Fibroblast of skin of left quadriceps (primary cell): ENCODE results near the gene SRSF3.
"Not testable (repeated sequence)": the region's sequence is repeated elsewhere in the genome, so short reads cannot be mapped to it uniquely, and the experiment has no call there.

ENCODE experiments used
- DNase-seq, 2 experiments: peaks; one replicate each; pipeline ENCODE4 v3.0.0-alpha.2; 2013; ENCODE audit warnings: low read depth in 2 of 2

Gene SRSF3

DNA sequence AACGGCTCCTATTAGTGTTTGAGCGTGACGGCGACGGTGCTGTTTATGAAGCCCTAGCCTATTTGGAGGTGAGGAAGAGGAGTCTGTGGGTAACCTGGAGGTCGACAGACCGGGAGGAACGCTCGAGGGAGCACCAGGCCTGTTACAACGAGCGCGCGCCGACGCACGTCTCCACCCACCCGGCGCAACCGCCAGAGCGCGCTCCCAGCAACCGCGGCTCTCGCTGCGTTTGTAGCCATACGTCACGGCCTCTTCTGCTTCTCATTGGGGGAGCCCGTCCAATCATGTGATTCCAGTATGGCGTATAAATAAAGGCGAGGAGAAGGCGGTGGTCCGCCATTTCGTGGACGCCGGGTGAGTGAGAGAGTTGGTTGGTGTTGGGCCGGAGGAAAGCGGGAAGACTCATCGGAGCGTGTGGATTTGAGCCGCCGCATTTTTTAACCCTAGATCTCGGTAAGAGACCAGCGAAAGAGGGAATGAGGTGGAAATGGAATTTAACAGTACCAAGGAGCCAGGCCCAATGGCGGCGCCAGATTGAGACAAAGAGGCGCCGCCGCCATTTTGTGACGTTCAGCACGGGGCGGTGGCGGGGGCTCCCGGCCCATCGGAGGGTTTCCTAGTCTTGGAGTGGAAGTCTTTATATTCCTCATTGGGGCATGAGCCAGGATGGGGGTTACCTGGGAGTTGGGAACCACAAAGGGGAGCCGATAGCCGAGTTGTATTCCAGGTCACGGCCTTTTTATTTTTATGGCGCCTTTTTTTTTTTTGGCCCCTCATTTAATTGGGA lies at the start of gene SRSF3:
Gene SRSF3 (plus strand): TSS at position 334 of the 787 bp plus-strand sequence. CDS start 2,401 bp downstream, outside the sequence.
- DNase-seq: peak; percentile 95

DNA sequence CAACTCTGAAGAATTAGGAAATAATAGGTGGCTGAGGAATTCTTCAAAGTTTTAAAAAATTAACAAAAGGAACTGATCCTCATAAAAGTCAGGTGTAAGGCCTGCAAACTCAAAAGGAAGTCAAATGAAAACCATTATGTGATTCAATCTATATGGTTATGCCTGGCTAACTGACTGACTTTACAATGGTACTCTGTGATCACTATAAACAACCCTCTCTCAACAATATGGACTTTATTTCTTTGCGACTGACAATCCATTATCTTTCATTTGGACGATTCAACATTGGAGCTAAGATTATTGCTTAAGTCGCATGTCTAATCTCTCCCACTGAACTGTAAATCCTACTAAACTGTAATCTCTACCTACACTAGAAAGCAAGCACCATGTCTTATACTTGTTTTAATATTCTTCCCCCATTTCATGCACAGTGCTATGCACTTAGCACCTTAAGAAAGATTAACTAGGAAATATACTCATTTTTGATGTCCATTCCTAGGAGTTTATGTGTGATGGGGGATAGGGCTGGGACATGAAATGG lies 48.3 kb upstream of the SRSF3 start:
- DNase-seq: no peak

DNA sequence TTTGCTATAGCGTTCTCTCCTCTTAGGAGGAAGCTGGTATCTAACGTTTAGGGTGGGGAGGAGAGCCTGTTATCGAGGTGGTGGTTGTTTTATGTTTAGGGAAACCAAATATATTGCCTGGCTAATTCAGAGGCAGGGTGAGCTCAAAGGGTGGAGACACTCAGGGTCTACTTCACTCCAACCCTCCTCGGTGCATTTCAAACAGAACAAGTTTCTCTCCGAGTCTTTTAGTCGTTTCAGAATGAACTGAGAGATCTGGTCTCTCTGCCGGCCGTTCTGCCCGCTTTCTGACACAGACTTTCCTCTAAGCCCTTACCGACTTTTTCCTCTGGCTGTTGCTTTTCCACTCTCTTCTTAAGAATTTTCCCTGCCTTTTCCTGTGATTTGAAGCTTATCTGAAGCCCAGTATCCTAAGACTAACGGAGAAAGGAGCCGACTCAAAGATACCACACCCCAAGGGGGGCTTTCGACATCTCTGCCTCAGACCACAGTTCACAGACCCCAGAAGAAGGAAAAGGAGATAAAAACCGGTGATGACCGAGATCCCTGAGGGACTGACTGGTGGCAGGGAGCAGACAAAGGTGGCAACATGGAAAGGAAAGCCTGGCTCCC lies 47.7 kb upstream of the SRSF3 start:
- DNase-seq: no peak

DNA sequence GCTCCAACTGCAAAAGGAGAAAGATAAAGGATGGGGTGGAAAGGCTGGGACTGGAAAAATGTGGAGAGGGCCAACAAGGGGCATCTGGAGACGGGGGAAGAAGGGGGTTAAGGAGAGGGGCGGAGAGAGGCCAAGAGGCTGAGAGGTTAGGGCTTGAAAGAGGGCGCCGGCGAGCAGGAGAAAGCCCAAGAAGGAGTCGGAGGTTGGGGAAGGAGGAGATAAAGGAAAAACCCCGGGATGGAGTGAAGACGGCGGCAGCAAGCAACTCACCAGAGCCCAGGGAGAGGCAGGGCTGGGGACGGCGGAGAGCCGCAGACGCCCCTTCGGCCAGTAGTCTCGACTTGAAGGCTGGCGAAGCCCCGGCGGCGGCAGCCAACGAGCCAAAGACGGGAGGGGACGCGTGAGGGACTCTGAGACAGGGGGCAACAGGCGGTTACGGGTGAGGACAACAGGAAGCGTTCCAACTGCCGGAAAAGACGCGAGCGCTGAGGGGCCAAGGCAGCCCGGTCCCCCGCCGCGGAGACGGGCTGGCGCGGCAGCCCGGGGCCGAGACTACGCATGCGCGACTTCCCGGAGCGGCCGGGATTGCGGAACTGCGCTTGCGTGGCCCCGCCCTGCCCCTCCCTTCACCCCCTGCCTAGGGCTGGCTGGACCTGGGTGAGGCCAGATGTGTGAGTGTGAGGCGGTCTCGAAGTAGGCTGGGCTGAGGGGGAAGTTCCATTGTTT lies 47.1 kb upstream of the SRSF3 start, which contains the start of gene STK38:
Gene STK38 (minus strand): TSS at position 560 of the 726 bp plus-strand sequence. CDS start 7,277 bp downstream, outside the sequence.
- DNase-seq: peak; percentile 75 to 76

DNA sequence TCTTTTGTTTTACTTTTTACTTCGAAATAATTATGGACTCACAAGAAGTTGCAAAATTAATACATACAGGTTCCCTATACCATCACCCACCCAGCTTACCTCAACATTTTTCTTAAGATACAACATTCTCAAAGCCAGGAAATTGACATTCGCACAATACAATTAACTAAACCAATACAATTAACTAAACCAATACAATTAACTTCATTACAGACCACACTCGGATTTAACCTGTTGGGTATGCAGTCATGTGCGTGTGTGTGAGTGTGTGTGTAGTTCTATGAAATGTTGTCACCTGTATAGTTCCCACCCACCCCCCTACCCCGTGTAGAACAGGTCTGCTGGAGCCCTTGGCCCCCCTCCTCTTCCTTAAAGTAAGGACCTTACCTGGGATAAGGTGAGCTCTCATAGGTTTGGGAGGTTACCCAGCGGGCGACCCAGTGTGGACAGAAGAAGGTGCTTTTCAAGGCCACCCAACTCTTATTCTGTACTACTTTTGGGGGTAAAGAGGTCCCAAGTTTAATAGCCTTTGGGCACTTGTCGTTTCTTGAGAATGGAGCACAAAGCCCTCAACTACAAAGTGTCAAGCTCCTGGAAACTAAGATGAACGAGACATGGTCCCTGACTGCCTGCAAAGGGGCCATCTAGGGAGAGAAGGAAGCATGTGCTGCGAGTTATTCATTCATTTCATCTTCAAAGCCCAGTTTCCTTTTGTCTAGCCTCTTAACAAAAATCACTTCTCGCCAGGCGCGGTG lies 46.3 kb upstream of the SRSF3 start:
- DNase-seq: no peak

DNA sequence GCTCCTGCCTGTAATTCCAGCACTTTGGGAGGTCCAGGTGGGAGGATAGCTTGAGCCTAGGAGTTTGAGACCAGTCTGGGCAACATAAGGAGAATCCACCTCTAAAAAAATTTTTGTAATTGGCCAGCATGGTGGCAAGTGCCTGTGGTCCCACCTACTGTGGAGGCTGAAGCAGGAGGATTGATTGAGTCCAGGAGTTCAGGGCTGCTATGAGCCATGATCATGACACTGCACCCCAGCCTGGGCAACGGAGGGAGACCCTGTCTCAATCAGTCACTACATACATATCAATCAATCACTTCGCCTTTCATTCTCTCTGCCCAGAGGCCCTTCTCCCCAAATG lies 45.8 kb upstream of the SRSF3 start:
- no peak for DNase-seq

DNA sequence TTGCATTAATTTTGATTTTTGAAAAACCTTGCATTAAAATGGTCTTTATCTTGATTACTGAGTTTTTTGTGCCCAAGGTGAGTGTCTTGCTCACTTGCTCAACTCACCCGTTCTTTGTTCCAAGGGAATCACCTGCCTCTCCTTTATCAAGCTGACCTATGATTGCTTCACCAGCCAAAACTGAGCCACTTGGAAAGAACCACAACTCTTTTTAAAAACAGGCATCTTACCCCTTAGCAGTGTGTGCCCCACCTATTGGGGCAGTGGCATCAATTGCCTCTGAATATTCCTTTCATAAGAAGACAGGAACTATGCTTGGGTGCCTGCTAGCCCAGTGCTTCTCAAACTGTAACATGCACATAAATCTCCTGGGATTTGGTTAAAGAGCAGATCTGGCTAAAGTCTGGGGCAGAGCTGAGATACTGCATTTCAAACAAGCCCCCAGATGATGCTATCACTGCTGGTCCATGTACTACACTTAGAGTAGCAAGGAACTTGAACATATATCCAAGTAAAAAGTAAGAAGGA lies 43.6 kb upstream of the SRSF3 start:
- no peak for DNase-seq

DNA sequence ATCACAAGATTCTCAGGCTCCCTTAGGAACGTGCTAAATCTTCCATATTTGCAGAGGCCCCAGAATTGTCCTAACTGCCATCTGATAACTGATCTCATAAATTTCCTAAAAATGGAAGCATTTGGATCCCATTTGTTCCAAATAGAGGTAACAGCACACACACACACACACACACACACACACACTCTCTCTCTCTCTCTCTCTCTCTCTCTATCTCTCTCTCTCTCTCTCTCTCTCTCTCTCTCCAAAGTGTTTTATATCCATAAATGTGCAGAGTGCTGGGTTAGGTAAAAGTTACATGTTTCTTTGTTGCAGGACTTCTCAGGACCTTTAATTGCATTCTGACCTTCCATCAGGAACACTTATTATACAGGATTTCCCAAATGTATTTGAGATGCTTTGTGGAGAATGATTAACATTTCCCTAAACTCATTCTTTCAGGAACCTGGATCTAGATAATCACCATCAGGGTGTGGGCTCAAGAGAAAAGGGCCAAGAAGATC lies 38.4 kb upstream of the SRSF3 start:
- no peak for DNase-seq

DNA sequence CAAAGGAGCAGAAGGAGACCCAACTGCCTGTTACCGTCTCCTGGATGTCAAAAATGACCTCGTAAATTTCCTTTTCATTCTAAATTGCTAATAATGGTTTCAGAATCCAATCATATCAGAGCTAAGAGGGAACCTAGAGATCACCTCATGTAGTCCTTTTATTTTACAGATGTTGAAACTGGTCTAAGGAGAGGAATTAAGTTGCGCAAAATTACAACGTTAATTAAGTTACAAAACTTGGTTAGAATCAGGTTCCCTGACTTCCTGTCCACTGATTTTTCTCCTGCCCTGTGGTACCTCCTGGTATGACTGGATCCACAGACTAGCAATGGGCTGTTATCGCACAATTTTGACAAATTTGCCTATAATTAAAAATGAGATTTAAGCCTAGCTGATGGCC lies 37.9 kb upstream of the SRSF3 start:
- DNase-seq: no peak

DNA sequence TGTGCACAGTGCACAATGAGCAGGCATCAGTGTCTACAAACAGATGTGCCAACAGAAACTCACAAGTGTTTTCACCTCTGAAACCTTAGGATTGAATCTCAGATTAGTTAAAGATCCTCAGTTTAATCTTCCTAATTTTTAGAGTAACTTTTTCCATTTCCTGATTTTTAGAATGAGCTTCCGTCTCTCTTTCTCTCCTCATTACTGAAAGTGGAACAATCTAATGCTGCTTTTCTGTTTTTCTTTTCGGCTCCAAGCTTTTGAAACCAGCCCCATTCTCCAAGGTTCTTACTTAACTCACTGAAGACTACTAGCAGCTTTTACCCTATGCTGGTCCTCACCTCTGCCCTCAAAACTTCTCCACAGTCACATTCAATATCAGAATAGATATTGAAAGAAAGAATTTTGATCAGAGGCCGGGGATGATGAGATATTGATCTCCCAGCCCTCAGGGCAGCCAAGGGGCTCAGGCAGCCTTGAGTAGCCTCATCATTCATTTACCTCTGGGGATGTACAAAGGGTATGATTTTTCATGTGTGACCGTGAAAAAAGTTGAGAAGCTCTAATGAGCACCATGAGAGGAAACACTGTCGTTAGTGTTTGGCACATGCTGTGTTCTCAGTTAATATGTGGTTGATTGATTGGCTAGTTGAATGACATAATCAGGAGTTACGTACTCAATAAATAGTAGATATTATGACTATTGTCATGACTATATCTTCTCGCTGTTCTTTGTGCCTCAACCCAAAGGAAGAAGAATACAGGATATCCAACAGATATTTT lies 35.0 kb upstream of the SRSF3 start:
- DNase-seq: no peak

DNA sequence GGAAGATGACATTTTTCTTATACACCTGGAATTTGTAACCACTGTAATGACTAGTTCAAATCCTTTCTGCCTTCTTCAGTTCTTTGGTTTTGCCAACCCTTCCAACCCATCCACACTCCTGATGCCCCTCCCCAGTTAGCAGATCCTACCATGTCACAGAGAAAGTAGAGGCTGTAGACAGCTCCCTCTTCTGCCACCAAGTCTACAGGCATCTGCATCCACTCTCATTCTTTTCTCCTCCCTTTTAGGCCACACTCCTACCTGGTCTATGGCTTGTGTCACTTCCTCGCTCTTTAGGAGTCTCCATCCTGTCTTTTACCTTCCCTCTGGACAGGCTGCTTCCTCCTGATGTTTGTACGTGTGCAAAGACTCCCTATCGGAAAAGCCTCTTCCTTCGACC lies 33.3 kb upstream of the SRSF3 start:
- no peak for DNase-seq

DNA sequence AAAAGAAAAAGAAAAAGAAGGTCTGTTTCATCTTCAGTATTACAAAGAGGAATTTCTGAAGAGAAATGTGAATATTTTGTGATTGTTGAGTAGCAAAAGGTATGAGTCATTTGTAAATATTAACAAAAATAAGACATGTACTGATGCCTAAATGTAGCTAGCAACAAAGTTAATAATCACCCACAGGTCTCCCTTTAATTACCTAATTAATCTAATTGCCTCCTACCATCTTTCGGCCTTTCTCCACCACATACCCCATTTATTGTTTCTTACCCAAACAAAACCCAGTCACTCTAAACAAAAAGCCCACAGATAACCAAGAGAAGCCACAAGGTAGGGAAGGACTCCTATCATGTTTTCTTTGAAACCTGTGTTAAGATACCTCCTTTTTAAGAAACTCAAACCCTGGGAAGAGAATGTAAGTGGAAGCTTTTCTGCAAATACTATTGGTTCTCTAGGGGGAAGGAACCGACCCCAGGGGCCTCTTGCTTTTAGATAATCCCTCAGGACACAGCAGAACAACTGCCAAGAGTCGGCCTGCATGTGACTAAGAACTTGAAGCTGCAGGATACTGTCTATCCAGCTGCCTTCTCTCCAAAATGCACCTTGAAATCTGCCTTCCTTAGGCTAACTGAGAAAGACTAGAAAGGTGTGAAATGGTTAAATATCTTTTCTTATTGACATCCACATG lies 30.8 kb upstream of the SRSF3 start:
- DNase-seq: no peak

DNA sequence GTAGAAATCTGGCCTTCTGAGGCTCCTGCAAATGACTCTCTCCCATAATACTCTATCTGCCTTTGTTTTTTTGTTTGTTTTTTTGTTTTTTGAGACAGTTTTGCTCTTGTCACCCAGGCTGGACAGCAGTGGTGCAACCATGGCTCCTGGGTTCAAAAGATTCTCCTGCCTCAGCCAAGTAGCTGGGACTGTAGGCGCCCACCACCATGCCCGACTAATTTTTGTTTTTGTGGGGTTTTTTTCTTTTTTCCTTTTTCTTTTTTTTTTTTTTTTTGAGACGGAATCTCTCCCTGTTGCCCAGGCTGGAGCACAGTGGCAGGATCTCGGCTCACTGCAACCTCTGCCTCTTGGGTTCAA lies 30.3 kb upstream of the SRSF3 start:
- no peak for DNase-seq

DNA sequence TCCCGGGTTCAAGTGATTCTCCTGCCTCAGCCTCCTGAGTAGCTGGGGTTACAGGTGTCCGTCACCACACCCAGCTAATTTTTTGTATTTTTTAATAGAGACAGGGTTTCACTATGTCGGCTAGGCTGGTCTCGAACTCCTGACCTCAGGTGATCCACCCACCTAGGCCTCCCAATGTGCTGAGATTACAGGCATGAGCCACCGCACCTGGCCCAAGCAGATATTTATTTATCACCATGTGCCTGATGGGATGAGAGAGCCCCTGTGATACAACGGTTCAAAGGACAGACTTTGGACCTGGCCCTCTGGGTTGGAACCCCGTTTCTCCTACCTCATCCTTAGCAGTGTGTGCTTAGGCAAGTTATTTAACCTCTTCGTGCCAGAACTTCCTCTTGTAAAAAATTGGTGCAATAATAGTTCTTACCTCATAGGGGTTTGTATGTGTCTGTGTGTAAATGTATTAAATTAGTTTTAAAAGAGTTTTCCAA lies 27.7 kb upstream of the SRSF3 start:
- DNase-seq: no peak

DNA sequence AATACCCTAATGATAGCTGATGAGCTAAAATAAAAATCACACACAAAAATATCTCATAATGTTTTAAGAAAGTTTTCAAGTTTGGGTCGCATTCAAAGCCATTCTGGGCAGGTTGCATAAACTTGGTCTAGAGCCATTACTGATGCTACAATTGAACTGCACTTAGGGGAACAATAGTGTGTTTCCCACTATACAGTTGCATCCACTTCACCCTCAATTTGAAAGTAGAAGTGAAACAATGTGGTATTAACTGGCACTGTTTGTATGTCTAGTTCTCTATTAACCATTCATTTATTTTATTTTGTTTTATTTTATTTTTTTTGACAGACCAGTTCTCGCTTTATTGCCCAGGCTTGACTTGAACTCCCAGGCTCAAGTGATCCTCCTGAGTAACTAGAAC lies 23.9 kb upstream of the SRSF3 start:
- no peak for DNase-seq

DNA sequence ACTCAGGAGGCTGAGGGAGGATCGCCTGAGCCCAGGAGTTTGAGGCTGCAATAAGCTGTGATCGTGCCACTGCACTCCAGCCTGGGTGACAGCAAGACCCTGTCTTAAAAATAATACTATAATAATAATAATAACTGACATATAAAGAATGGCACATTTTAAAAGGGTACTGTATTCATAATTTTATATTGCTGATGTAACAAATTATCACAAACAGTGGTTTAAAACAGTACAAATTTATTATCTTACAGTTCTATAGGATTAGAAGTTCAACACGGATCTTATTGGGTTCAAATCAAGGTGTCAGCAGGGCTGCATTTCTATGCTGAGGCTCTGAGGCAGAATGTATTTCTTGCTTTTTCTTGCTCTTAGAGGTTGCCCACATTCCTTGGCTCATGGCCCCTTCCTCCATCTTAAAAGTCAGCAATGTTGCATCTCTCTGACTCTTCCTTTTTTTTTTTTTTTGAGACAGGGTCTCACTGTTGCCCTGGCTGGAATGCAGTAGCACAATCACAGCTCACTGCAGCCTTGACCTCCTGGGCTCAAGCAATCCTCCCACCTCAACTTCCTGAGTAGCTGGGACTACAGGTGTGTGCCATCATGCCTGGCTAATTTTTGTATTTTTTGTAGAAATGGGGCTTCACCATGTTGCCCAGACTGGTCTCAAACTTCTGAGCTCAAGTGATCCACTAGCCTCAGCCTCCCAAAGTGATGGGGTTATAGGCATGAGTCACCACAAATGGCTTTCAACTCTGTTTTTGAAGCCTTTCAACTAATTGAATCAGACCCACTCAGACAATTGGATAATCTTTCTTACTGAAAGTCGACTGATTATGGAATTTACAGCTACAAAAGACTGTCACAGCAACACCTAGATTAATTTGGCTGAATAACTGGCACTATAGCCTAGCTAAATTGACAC lies 22.8 kb upstream of the SRSF3 start:
- DNase-seq: no peak

DNA sequence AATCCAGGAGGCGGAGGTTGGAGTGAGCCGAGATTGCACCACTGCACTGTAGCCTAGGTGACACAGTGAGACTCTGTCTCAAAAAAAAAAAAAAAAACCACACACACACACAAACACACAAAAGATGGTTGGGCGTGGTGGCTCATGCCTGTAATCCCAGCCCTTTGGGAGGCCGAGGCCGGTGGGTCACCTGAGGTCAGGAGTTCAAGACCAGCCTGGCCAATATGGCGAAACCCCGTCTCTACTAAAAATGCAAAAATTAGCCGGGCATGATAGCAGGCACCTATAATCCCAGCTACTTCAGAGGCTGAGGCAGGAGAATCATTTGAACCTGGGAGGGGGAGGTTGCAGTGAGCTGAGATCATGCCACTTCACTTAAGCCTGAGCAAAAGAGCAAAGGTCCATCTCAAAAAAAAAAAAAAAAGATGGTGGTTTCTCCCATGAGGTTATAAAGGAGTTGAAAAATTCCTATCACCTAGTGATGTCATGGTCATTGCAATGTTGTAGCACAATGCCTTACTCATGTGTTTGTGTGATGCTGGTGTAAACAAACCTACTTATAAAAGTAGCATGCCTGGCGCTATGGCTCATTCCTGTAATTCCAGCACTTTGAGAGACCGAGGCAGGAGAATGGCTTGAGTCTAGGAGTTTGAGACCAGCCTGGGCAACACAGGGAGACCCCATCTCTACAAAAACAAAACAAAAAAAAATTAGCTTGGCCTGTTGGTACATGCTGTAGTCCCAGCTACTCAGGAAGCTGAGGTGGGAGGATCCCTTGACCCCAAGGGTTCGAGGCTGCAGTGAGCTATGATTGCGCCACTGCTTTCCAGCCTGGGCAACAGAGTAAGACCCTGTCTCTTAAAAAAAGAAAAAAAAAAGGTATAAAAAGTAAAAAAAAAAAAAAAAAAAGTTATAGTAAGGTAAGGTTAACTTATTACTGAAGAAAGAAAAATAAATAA lies 21.5 kb upstream of the SRSF3 start:
- DNase-seq: not testable (repeated sequence)

DNA sequence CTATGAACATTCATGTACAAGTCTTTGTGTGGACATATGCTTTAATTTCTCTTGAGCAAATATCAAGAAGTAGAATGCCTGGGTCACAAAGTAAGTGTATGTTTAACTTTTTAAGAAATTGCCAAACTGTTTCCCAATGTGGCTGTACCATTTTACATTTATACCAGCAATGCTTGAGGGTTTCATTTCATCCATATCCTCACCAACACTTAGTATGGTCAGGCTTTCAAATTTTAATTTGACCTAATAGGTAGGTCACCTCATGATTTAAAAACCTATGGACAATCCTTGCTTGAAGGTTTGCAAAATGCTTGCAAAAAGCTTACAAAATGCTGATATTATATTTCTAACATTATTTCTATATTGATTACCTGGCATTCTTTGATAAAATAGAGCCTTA lies 19.5 kb upstream of the SRSF3 start:
- no peak for DNase-seq
